Stimulated activated CD8-positive, alpha-beta memory T cell treated with anti-CD3 and anti-CD28 coated beads, Interleukin-12 subunit alpha, Interleukin-12 subunit beta, amount 100 ng/mL, for 1 hour (primary cell): ENCODE measurements around the gene TP53I13.

ENCODE experiments used
- DNase-seq: peaks from one replicate; pipeline ENCODE4 v3.0.0-alpha.2; 2020; ENCODE audit warnings: low read depth

The TP53I13 gene

DNA sequence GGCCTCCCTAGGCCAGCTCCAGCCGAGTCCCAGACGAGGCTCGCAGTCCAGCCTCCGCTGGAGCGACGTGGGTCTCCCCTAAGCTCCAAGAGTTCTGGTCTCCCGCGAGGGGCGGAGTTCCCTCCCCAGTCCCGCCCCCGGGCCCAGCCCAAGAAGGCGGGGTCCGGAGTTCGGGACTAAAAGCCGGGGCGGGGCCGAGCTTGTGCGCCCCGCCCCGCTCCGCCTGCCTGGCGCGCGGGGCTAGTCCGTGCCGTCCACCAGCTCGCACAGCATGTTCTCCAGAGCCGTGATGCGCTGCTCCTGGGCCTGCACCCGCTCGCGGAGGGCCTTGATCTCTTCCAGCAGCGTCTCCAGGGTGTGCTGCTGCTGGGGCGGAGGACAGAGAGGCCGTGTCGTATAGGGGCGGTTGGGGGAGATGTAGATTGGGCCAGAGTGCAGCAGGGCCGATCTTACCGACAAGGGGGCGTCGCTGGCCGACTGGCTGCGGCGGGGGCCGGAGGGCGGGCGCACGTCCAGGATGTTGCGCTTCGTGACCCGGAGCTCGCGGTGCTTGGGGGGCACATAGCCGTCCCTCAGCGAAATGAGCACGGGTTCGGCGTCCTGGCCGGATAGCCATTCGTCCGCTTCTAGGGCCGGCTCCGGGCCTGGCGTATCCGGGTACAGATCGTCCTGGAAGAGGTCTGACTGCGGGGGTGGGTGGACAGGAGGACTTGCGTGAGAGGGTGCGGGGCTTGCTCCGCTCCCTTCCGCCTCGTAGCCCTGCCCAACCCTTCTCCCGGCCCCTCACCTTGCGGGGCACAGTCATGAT lies 47.2 kb downstream of the TP53I13 start:
- DNase-seq = peak; percentile 72

DNA sequence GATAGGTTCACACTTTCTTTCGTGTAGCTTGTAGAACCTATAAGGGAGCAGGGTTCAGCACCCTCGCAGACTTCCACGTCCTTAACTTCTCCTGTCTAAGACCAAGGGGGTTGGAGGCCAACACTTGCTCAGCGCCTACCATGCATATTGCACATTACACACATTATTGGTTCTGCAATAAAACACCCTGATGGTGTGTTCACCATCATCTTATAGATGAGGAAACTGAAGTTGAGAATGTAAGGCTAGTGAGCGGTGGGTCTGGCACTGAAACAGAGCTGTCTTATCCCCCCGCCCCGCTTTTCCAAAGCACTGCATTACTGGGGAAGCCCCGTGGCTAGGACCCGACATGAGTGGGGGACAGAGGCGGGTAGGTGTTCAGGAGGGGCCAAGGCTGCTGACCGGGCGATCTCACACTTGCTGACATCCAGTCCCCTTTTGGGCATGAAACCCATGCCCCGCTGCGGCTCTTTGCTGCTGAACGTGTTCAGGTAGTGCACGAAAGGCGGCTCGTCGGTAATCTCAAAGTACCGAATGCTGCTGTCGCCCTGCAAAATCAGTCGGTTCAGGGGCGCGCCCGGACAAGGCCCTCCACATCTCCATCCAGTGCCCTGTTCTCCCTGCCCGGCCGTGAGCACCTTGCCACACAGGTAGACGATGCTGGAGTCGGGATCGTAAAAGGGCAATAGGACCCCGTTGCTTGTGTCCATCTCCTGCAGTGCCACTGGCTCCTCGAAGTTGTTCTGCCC lies 48.0 kb downstream of the TP53I13 start:
- DNase-seq = no peak

DNA sequence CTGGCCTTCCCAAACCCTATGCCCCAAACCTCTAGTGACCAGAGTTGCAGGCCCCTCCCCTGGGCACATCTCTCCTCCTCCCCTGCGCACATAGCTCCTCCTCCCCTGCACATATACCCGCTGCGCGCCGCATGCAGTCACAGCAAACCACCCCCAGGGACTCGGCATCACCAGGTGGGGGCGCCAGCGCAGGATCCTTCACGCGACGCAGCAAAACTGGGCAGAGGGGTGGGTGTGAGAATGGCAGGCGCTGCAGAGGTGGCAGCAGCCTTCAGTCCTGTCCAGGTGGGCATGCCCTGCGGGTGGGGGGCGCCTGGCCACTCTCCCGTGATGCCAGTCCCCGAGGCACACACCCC lies 48.6 kb downstream of the TP53I13 start:
- peak; percentile 74 for DNase-seq

DNA sequence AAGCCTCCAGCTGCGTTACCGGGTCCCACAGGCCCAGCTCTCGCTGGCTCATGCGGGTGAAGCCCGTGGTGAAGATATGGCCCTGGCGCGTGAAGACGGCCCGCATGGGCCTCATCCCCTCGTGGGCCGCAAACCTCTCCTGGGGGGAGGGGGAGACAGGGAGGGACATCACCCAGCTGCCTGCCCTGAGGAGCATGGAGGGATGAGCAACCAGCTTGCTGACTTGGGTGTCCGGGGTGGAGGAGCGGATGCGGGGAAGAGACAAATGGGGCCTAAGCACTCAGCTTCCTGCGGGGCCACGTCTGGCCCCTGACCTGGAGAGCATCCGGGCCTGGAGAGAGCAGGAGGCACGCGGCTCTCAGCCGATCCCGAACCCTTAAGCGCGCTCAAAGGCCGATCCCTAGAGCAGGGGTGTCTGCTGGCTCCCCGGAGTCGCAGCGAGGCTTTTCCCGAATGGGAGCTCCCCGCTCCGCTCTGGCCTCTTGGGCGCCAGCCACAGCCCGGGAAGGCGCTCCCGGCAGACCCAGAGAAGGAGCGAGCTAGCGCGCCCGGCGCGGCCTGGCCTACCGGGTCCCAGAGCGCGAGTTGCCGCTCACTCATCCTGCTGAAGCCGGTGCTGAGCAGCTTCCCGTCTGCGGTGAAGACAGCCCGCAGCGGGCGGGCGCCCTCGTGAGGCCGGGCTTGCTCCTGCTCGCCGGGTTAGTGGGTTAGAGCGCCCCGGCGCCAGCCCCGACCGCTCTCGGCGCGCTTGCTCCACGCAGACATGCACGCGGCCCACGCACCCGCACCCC lies 49.2 kb downstream of the TP53I13 start:
- peak; percentile 75 for DNase-seq

DNA sequence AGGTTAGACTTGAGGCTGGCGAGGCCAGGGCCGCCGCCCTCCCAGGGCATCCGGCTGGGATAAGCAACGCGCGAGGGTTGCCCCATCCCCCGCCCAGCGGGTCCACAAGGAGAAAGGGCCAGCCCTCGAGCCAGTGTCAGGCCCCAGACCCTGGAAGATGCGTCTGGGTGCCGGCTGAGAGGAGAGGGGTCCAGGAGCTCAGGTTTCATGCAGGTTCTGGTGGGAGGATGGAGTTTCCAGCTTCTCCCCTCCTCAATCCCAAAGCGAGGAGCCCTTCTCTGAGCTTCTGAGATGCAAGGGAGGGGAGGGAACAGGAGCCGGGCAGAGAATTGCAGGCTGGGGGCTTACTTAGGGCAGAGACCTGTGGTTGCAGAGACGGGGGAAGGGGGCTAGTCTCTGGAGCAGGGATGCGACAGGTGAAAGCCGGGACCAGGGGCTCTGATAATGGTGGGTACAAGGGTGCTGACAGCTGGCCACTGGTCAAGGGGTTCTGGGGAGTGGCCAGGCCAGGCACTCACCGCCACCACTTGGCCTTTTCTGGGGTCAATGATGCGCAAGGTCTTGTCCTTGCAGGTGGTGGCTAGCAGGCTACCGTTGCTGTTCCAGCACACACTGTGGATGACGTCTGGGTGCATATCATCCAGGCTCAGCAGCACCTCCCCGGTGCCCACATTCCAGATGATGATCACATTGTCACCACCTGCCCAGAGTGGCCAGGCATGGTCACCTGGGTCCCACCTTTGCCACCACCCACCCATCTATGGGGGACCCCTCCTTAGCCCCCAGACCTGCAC lies 50.0 kb downstream of the TP53I13 start:
- no peak for DNase-seq

DNA sequence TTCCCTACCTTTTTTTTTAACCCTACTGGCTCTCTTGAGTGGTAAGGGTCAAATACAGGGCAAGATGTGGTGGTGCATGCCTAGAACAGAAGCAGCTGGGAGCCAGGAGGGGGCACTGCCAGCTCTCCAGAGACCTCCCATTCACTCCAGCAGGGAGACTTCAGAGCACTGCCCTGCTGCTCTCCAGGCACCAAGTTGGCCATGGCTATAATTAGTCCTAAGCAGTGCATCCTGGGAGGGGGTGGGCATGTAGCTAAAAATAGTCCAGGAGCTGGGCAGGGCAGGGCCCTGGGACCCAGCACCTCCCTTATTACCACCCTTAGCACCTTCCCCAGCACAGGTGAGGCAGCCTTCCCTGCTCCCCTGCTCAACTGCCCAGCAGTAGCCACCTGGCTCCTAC lies 50.8 kb downstream of the TP53I13 start:
- no peak for DNase-seq

DNA sequence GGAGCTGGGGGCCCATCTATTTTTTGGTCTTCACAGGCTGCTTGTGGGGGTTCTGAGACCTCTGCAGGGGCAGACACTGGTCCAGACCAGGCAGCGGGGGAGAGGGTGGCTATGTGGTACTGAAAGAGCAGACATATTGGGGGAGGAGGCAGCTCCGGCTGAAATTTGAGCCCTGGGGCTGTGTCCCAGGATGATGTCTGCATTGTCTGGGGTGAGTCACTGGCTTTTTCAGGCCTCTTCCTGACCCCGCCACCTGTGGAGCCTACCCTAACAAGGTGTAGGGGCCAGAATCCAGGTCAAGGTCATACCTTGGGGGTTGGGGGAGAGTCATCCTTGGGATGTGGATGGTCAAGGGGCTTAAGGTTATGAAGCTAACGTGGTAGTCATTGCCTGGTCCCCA lies 51.8 kb downstream of the TP53I13 start:
- DNase-seq = no peak

DNA sequence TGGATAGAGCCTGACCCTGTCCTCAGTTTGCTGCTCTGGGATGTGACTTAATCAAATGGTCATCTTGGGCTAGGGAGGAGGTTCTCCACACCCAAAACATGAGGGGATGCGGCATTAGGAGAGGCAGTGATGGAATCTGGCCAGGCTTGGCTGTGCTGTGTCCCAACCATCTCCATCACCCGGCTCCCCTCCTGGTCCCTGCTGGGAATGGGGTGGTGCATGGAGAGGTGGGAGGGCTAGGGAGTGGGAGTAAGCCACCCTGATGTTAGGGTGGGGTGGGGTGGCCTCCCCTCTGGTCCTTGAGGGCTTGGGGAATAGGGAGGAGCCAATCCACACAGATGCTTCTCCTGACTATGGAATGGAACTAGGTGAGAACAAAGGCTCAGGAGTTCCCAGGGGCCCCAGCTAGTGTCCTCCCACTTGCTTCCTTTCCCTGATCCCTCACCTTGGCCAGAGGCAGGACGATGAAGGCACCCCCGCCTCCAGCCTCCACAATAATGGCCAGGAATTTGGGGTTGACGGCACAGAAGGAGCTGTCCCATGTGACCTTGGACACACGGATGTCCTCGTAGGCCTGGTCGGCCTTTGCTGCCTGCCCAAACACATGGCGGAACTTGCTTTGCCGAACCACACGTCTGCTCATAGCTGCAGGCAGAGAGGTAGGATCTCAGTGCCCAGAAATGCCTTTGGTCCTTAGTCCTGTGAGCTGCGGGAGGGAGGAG lies 52.4 kb downstream of the TP53I13 start:
- DNase-seq = no peak

DNA sequence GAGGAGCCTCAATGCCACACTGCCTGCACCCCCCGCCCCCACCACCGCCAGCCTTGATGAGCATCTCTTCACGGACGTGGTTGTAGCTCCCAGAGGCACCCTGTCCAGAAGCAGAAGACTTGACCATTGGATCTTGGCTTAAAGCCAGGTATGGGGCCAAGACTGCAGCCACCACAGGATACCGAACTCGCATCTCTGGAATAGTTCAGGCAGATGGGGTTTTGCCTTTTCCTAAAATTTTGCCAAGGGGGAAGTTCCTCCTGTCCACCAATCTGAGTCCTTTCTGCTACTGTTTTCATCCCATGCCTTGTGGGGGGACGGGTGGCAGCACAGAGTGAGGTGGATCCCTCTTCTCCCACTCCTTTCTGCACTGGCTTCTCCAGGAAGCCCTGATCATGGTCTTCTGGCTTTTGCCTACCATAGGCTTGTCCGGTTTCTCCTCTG lies 53.3 kb downstream of the TP53I13 start:
- DNase-seq = no peak
